ENCODE results near the gene PSMD2.

PSMD2 gene

DNA sequence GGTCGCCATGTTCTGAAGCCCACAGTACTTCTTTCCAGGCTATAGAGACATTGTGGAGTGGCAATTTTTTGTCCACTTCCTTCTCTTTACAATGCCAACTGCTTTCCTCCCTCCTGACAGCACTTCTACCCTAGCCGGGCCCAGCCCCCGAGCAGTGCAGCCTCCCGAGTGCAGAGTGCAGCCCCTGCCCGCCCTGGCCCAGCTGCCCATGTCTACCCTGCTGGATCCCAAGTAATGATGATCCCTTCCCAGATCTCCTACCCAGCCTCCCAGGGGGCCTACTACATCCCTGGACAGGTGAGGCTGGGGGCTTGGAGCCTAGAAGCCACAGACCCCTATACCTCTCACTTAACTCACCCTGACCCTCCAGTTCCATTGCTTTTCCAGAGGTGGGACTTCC, 18.2 kb downstream of the PSMD2 start:
- no peak for DNase-seq (ENCODE audit: low read depth)

DNA sequence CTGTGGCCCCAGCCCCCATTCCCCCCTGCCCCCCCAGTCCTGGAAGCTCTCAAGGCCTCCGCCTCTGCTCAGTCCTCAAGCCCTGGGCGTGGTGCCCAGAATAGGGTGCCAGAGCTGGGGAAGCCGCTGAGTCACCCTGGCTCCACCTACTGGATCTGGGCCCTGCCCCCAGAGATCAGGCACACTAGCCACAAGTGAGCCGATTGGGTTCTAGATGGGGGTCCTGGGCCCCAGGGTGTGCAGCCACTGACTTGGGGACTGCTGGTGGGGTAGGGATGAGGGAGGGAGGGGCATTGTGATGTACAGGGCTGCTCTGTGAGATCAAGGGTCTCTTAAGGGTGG, 21.0 kb downstream of the PSMD2 start:
- peak; percentile 37 for DNase-seq (ENCODE audit: low read depth)

DNA sequence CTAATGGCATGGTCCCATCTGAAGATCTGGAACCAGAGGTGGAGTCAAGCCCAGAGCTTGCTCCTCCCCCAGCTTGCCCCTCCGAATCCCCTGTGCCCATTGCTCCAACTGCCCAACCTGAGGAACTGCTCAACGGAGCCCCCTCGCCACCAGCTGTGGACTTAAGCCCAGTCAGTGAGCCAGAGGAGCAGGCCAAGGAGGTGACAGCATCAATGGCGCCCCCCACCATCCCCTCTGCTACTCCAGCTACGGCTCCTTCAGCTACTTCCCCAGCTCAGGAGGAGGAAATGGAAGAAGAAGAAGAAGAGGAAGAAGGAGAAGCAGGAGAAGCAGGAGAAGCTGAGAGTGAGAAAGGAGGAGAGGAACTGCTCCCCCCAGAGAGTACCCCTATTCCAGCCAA, 22.6 kb downstream of the PSMD2 start:
- no peak for DNase-seq (ENCODE audit: low read depth)

DNA sequence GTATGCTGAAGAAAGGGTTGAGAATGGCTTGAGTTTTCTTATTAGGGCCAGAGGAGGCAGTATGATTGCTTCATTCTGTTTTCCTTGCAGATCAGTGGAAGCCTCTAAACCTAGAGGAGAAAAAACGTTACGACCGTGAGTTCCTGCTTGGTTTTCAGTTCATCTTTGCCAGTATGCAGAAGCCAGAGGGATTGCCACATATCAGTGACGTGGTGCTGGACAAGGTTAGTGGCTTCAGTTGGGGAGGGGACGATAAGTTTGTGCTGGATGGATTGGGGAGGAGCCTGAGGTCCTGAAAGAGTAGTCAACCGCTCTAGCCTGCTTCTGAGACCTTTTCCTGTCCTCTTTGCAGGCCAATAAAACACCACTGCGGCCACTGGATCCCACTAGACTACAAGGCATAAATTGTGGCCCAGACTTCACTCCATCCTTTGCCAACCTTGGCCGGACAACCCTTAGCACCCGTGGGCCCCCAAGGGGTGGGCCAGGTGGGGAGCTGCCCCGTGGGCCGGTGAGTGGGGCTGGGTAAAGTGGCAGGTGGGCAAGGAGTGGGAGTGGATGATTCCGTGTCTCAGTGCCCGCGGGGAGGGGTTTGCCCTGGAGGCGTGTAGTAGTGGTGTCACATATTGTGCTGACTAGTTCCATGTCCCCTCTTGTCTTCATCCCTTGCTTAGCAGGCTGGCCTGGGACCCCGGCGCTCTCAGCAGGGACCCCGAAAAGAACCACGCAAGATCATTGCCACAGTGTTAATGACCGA, 23.9 kb downstream of the PSMD2 start:
- no peak for DNase-seq (ENCODE audit: low read depth)

DNA sequence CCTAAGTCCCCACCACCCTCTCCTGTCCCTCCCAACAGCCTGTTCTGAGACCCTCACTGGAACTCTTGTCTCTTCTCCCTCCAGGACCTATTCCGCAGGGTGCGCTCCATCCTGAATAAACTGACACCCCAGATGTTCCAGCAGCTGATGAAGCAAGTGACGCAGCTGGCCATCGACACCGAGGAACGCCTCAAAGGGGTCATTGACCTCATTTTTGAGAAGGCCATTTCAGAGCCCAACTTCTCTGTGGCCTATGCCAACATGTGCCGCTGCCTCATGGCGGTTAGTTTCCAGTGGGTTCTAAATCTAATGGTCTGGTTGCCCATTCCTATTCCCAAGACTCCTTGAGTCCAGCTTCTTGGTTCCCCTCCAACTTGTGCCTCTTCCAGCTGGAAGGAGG, 24.7 kb downstream of the PSMD2 start:
- no peak for DNase-seq (ENCODE audit: low read depth)

DNA sequence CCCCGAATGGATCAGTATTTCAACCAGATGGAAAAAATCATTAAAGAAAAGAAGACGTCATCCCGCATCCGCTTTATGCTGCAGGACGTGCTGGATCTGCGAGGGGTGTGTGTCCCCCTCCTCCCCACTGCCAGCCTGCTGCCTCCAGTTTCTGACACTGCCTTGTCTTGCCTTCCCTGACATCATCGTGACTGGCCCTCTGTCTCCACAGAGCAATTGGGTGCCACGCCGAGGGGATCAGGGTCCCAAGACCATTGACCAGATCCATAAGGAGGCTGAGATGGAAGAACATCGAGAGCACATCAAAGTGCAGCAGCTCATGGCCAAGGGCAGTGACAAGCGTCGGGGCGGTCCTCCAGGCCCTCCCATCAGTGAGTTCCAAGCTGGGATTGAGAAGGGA, 26.2 kb downstream of the PSMD2 start:
- DNase-seq (ENCODE audit: low read depth), result no peak

DNA sequence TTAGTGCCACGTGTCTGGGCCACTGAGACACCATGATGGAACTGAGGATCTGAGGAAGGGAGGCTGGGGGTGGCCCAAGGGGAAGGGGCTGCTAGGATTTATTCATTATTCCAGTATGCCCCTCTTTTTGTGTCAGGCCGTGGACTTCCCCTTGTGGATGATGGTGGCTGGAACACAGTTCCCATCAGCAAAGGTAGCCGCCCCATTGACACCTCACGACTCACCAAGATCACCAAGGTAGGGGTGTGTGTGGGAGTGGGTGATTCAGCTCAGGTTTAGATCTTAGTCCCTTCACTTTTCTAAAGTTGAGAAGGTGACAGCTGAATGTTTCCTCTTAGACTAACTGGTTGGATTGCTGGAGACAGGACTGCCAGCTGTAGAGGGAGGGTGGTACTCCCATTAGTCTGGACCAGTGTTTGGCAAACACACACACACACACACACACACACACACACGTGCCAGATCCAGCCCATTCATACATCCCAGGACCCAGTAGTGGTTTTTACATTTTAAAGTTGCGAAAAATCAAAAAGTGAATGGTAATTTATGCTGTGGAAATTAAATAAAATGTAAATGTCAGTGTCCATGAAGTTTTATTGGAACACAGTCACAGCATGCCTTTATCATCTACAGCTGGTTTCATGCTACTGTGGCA, 26.8 kb downstream of the PSMD2 start:
- DNase-seq (ENCODE audit: low read depth), result no peak

DNA sequence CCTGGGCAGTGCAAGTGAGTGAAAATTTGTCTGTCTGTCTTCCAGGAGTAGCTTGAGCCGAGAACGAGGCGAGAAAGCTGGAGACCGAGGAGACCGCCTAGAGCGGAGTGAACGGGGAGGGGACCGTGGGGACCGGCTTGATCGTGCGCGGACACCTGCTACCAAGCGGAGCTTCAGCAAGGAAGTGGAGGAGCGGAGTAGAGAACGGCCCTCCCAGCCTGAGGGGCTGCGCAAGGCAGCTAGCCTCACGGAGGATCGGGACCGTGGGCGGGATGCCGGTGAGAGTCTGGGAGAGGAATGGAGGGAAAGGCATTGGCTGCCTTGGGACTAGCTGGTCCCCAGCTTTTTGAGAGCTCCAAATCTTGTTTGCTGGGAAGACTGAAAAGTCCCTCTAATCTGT, 28.1 kb downstream of the PSMD2 start:
- no peak for DNase-seq (ENCODE audit: low read depth)

DNA sequence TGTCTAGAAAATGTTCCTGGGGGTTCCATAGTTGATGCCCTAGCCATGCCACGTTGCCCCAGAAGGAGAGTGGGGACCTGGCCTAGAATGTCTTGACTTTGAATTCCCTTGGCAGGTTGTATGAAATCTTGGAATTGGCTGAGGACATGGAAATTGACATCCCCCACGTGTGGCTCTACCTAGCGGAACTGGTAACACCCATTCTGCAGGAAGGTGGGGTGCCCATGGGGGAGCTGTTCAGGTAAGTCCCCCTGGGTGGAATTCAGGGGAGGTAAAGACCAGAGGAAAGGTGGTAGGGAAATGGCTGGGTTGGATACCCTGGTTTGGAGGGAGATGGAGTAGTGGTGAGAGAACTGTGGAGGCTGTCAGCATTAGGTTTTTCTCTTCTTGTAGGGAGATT, 29.5 kb downstream of the PSMD2 start:
- DNase-seq (ENCODE audit: low read depth), result no peak

DNA sequence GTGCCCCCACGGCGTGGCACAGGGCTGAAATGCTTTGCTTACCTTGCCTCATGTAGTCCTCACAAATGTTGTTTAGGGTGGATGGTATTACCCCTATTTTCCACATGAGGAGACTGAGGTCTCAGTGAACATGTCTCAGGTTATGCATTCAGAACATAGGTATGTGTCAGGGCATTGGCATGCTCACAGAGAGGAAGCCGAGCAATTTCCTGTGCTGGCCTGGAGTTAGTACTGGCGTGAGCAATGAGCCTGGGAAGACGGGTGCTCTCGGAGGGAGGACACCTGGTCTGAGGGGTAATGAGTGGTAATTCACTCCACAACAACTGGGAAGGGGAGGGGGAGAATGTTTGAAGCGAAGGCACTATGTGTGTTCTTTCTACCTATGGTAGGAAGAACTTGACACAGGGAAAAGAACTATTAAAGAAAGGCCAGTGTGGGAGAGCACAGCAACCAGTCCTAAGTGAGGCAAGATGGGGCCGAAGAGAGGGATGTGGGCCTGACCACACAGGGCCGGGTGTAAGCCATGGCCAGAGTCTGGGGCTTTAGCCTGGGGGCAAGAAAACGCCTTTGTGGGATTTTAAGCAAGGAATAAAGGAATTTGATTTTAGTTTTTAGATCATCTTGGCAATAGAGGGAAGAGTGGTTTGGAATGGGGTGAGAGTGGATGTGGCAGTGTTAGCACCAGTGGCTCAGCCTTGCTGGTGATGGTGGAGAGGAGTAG, 33.5 kb downstream of the PSMD2 start:
- no peak for DNase-seq (ENCODE audit: low read depth)

DNA sequence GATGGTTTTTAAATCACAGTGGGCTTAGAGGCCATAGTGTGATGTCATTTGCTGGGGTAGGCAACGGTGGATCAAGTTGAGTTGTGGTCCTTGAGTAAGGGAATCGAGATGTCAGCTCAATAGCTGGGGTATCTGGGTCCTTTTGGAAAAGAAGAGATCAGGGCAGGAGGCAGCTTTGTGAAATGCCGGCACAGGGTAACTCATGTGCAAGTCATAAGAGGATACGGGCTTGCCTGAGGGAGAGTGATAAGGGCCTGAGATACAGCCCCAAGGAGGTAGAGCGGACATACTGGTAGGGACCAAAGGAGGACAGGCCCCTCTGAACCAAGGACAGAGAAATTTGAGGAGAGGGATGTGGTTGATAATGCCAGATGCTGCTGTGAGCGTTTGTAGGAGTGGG, 34.1 kb downstream of the PSMD2 start:
- DNase-seq (ENCODE audit: low read depth), result no peak

DNA sequence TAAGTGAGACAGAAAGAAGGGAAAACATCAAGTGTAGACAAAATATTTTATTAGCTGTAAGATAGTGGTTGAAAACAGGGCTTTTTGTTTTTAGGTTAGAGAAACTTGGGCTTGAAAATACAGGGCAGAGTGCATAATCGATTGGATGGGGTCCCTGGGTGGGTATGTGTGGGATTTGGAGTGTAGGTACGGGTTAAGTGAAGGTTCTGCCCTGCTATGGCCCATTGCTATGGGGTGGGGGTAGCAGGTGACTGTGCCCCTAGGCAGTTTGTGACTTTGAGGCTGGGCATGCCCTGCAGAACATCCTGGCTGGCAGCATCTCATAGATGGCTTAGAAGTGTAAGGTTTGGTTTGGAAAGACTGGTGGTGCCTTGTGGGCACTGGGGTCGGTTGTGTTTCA, 34.7 kb downstream of the PSMD2 start:
- no peak for DNase-seq (ENCODE audit: low read depth)

DNA sequence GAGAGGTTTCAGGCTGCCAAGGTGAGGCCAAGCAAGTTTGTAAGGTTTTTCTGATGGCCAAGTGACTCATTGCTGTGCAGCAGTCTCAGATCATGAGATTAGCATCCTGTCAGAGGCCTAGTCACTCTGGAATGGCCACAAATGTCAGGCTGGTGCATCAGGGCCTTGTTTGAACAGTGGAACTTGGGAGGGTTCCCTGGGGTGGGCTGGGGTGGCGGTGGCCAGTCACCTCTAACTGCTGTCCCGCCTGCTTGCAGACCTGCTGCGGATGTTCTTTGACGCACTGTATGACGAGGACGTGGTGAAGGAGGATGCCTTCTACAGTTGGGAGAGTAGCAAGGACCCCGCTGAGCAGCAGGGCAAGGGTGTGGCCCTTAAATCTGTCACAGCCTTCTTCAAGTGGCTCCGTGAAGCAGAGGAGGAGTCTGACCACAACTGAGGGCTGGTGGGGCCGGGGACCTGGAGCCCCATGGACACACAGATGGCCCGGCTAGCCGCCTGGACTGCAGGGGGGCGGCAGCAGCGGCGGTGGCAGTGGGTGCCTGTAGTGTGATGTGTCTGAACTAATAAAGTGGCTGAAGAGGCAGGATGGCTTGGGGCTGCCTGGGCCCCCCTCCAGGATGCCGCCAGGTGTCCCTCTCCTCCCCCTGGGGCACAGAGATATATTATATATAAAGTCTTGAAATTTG, 35.6 kb downstream of the PSMD2 start:
- DNase-seq (ENCODE audit: low read depth), result peak; percentile 21

DNA sequence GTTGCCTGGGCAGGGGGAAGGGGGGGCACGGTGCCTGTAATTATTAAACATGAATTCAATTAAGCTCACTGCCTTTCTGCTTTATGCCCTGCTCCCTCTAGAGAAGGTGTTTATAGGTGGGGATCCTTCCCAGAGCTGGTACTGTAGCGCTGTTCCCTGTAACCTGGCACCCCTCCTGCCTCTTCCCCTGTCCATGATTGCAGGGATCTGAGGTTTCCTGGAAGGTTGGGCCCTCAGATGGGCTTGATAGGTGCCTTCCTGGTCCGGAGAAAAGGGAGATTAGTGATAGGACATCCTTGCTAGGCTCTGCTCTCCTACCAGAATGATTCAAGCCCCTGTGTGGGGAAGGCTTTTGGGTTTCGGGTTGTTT, 36.2 kb downstream of the PSMD2 start:
- DNase-seq (ENCODE audit: low read depth), result no peak

DNA sequence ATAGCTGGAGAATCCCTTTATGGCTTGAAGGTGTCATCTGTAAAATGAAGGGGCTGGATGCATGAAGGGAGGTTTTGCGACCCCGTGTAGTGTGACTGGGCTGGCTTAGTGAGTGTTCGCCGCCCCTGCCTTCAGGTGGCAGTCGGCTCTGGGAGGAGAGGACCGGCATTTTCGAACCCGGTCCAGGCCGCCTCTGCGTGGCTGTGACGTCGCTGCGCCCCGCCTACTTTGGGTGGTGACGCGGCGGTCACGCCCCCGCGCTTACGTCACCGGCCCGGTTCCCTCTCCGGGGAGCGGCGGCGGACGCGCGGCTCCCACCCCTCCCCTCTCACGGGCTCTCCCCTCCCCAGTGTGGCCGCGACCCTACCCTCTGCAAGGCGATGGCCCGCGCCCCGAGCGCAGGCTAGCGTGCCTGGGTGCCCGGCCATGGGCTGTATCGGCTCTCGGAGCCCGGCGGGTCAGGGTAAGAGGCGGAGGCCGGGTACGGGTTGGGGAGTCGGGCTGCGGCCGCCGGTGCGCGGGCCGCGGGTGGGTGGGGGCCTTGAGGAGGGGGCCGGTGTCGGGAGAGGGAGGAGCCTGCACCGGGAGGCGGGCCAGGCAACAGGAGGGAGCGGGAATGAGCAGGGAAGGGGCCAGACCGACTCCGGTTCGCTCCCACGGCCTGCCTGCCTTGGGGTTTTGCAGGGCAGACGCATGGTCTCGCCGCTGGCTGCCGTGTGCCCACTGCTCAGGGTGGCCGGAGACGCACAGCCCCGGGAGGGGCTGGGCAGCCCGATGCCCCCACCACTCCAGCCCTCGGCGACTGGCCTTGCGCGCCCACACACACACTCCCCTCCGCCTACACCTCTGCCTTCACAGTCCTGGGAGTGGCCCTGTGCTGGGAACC, 36.9 kb downstream of the PSMD2 start:
- DNase-seq (ENCODE audit: low read depth), result peak; percentile 77

DNA sequence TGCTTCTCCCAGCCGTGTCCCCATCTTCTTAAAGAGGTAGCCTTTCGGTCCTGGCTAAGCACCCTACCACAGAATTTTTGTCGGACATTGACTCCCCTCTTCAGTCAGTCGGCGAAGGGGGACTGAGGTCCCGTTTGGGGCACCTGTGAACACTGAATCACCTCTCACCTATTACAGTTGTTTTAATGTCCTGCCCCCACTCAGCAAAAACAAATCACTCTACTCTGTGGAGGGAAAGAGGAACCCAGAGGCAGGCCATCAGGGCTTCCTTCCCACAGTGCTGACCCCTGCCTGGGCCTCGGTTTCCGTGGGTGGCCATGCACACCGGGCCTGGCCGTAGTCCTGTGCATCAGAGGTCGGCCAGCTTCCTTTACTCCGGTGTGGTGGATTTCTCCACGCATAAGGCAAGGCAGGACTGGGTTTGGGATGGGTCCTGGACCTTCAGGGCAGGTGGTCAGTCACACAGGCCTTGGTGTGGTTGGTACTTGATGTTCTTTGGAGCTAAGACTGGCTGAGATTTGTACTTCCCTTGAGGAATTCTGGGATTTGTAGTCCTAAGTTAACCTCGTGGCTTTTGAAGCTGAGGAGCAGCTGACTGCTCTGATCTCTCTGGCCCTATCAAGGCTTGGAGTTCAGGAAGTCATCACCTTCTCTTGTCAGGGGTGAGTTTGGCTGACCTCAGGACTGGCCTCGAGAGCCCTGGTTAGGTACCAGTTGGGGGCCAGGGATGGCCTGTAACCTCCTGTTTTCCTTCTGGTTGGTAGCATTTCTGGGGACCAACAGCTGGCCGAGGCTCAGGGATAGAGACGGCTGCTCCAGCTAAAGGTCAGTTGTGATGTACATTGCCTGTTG, 37.7 kb downstream of the PSMD2 start:
- no peak for DNase-seq (ENCODE audit: low read depth)

DNA sequence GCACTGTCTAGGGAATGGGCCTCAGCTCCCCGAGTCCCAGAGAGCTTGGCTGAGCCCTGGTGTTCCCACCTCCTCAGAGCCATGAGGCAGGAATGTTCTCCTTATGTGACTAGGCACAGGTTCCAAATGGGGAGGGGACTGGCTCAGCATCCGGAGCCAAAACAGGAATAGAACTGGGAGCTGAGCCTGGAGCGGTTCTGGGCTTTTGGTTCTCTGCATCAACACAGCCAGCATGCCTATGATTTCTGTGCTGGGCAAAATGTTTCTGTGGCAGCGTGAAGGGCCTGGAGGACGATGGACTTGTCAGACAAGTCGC, 38.3 kb downstream of the PSMD2 start, which contains the start of gene FAM131A:
TSS of gene FAM131A (plus strand) at position 202 of the 316 bp plus-strand sequence. CDS start at position 233, 31 bp downstream.
- no peak for DNase-seq (ENCODE audit: low read depth)

DNA sequence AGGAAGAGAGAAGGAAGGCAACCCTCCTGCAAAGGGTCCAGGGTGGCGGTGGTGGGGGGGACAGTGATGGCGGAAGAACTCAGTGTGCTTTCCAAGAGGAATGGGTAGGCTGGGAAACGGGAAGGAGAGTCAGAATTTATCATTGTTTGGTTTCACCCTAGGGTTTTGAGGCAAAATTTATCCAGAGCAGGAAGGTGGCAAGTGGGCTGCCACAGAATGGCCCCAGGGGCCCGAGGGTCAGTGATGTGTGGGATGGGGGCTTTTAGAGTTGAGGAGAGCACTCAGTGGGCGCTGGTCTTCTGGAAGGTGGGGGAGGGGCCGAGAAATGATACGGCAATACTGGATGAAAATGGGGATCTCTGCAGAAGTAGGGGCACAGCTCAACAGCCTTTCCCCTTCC, 38.9 kb downstream of the PSMD2 start:
- DNase-seq (ENCODE audit: low read depth), result no peak

DNA sequence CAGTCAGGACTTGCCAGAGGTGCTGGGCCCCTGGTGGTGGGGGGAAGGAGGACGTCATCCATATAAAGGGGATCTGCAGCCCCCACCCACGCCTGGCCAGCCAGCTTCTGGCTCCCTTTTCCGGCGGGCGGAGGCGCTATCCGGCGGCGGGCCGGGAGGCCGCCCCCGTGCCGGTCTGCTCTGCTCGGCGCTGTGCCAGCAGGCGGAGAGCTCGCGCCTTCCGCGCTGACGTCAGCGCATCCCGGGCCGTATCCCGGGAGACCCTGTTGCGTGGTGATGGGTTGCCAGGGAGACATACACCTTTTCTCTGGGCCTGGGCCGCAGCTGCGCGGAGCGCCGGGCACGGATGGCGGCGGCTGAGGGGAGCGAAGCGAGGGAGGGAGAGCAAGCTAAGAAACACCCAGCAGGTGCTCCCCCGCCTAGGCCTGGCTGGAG, 39.5 kb downstream of the PSMD2 start:
- DNase-seq (ENCODE audit: low read depth), result no peak

DNA sequence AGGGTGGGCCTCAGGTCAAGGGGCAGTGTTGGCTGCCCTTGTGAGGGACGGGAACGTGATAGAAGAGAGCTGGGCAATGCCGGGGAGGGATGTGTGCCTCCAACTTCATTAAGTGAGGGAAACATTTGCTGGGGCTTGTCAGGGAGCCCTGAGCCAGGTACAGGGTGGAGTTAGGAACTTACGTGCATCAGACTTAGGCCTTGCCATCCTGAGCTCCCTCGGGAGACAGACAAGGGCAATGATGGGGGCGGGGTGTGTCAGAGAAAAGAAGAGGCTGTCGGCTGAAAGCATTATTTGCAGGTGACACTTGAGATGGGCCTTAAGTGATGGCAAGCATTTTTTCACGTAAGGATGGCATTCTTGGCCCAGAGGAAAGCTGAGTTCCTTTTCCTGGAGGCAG, 40.0 kb downstream of the PSMD2 start:
- DNase-seq (ENCODE audit: low read depth), result no peak

Data from stimulated activated CD8-positive, alpha-beta memory T cell treated with anti-CD3 and anti-CD28 coated beads, Interleukin-4, amount 100 ng/mL, for 24 hours (primary cell).